RWPE2 (cell line): ENCODE measurements around the gene C1QL1.

Experiments
- ATAC-seq: fragments of 200-7000 bp; cut with Tn5 transposase; 3 replicates; pipeline ENCODE4 v1.9.1; 2021; ENCODE audit warnings: low read depth
- DNase-seq: peaks from one replicate; pipeline ENCODE4 v3.0.0-alpha.2; 2020; ENCODE audit warnings: low spot score
- H3K27ac ChIP-seq: fragments of 450-650 bp; 2 replicates; pipeline ENCODE4 v1.5.1; 2017; ENCODE audit warnings: mild to moderate bottlenecking; ENCODE audit not compliant: poor library complexity, severe bottlenecking
- H3K27me3 ChIP-seq: fragments of 250-450 bp; sonication (Bioruptor Pico); 2 replicates; pipeline ENCODE4 v1.5.1; 2021; ENCODE audit warnings: mild to moderate bottlenecking, moderate library complexity; ENCODE audit not compliant: insufficient read depth, poor library complexity, severe bottlenecking
- H3K36me3 ChIP-seq: fragments of 250-450 bp; sonication (Bioruptor Pico); 2 replicates; pipeline ENCODE4 v1.5.1; 2020; ENCODE audit warnings: low read depth, mild to moderate bottlenecking, moderate library complexity
- H3K4me1 ChIP-seq: fragments of 250-450 bp; sonication (Bioruptor Pico); 2 replicates; pipeline ENCODE4 v1.5.1; 2021; ENCODE audit warnings: mild to moderate bottlenecking, moderate library complexity; ENCODE audit not compliant: insufficient read depth, poor library complexity, severe bottlenecking
- H3K4me3 ChIP-seq: fragments of 250-450 bp; sonication (Bioruptor Pico); 2 replicates; pipeline ENCODE4 v1.5.1; 2021; ENCODE audit warnings: mild to moderate bottlenecking, moderate library complexity; ENCODE audit not compliant: severe bottlenecking
- H3K9me3 ChIP-seq: fragments of 250-450 bp; sonication (Bioruptor Pico); 2 replicates; pipeline ENCODE4 v1.5.1; 2021; ENCODE audit warnings: mild to moderate bottlenecking, moderate library complexity; ENCODE audit not compliant: severe bottlenecking
- CTCF ChIP-seq: fragments of 450-650 bp; IDR thresholded peaks from one replicate; pipeline ENCODE4 v1.5.1; 2017; ENCODE audit warnings: mild to moderate bottlenecking, moderate library complexity; ENCODE audit not compliant: poor library complexity, severe bottlenecking

The C1QL1 gene

GRCh38 chr17:44927696-44928095 lies 40.4 kb downstream of the C1QL1 start:
- H3K27ac ChIP-seq, result no peak overlapping the region
- DNase-seq, result no peak
- TF ChIP-seq CTCF, result no peak
- no peak for ATAC-seq
- no peaks in the 10 kb centered on the region for H3K4me1 ChIP-seq
- no peaks in the 10 kb centered on the region for H3K27me3 ChIP-seq
- H3K4me3 ChIP-seq, result no peak overlapping the region
- H3K36me3 ChIP-seq, result peaks cover 55% of the 10 kb centered on the region
- no peaks in the 10 kb centered on the region for H3K9me3 ChIP-seq

- Histone ChIP-seq H3K4me1 (no peaks in the 10 kb centered on the region), H3K4me3 (no peak overlapping the region), H3K36me3 (peaks cover 48% of the 10 kb centered on the region), H3K27ac (no peak overlapping the region), H3K27me3 (no peaks in the 10 kb centered on the region), H3K9me3 (no peaks in the 10 kb centered on the region)
- DNase-seq, result peak; percentile 49
- ATAC-seq, result no peak; the same call in 2 of the 3 replicates
- no peak for TF ChIP-seq CTCF
Measured at GRCh38 chr17:44926821-44927525, 41.1 kb downstream of the C1QL1 start.

GRCh38 chr17:44925731-44926697 lies 42.1 kb downstream of the C1QL1 start:
- no peaks in the 10 kb centered on the region for H3K4me1 ChIP-seq
- H3K27ac ChIP-seq, result no peak overlapping the region
- H3K27me3 ChIP-seq, result no peaks in the 10 kb centered on the region
- H3K4me3 ChIP-seq, result no peak overlapping the region
- H3K9me3 ChIP-seq, result no peaks in the 10 kb centered on the region
- H3K36me3 ChIP-seq, result peaks cover 38% of the 10 kb centered on the region
- DNase-seq, result peak; percentile 45
- no peak; the same call in 2 of the 3 replicates for ATAC-seq
- TF ChIP-seq CTCF, result no peak

GRCh38 chr17:44924107-44924544 lies 44.0 kb downstream of the C1QL1 start:
- Histone ChIP-seq H3K9me3 (no peaks in the 10 kb centered on the region), H3K27me3 (no peaks in the 10 kb centered on the region), H3K27ac (no peak overlapping the region), H3K4me1 (no peaks in the 10 kb centered on the region), H3K36me3 (peaks cover 19% of the 10 kb centered on the region), H3K4me3 (no peak overlapping the region)
- no peak for TF ChIP-seq CTCF
- no peak for DNase-seq
- ATAC-seq, result peak; percentile 2; the same call in 1 of the 3 replicates
